Stomach (tissue), 4 donors: ENCODE data around the gene DCANP1.

ENCODE experiments used
- EP300 ChIP-seq: sonication (generic); formaldehyde crosslinking; IDR thresholded peaks from one replicate; pipeline ENCODE4 v1.6.1; 2017; ENCODE audit warnings: antibody characterized with exemption
- POLR2A ChIP-seq, 4 donors: fragments of 450-650 bp; IDR thresholded peaks; one replicate each; pipeline ENCODE4 v1.6.1; 2016; ENCODE audit warnings: antibody characterized with exemption in 4 of 4, control low read depth in 2 of 4, mild to moderate bottlenecking in 1 of 4, moderate library complexity in 1 of 4
- POLR2AphosphoS5 ChIP-seq, 3 donors: sonication (generic); formaldehyde crosslinking; IDR thresholded peaks; one replicate each; pipeline ENCODE4 v1.6.1; 2016; ENCODE audit warnings: antibody characterized with exemption in 3 of 3
- TF ChIP-seq, protein P1 (sequence below), 7 experiments: fragments of 450-650 bp in 4 of 7; fragments of 200-600 bp in 3 of 7; sonication (generic) in 3 of 7; IDR thresholded peaks; one replicate each; pipeline ENCODE4 v1.5.1; 2016 to 2019; ENCODE audit warnings: antibody characterized with exemption in 7 of 7, control low read depth in 2 of 7, mild to moderate bottlenecking in 1 of 7

DNA sequence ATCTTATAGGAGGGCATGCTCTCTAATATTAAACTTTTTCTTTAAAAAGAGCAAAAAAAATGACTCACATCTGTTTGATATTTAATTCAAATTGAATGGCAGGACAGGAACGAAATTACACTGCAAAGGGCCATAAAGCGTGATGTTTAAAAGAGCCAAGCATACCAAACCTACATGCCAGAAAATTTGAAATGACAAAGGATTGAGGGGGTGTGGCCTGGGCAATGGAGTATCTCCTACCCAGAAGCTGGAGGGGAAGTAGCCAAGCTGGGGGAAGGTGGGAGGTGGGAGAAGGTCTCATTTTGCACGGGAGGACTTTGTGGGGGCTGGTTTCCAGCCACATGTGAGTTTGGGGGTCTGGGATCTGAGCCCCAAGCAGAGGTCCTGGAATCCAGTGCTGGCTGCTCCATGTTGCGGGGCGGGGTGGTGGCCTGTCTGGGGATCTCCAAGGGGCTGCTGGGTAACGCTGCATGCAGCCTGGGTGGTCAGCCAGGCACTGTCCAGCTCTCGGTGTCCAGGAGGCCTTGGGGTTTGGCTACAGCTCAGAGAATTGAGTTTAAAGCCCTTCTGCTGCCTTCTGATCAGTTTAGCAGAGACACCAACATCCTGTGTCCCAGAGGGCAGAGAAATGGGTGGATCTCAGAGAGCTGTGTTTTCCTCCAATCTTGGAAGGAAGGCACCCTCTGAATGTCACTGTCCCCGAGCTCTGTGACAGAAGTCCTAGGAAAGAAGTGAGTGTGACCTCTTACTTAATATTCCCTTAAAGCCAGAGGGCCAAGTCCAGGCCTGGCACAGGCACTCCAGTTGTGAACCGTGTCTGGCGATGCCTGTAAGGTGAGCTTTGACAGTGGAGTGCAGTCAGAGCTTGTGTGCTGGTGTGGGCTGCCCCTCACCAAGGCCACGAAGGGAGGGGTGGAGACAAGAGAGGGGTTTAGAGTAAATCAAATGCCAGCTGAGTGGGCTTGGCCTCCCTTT is 7.6 kb downstream of the DCANP1 start:
- TF ChIP-seq, protein P1, sequence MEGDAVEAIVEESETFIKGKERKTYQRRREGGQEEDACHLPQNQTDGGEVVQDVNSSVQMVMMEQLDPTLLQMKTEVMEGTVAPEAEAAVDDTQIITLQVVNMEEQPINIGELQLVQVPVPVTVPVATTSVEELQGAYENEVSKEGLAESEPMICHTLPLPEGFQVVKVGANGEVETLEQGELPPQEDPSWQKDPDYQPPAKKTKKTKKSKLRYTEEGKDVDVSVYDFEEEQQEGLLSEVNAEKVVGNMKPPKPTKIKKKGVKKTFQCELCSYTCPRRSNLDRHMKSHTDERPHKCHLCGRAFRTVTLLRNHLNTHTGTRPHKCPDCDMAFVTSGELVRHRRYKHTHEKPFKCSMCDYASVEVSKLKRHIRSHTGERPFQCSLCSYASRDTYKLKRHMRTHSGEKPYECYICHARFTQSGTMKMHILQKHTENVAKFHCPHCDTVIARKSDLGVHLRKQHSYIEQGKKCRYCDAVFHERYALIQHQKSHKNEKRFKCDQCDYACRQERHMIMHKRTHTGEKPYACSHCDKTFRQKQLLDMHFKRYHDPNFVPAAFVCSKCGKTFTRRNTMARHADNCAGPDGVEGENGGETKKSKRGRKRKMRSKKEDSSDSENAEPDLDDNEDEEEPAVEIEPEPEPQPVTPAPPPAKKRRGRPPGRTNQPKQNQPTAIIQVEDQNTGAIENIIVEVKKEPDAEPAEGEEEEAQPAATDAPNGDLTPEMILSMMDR (IDR thresholded peaks at IDR 0.05), result no peak
- TF ChIP-seq POLR2AphosphoS5 (IDR thresholded peaks at IDR 0.05), result no peak
- TF ChIP-seq POLR2A (IDR thresholded peaks at IDR 0.05), result no peak
- no peak for TF ChIP-seq EP300
